ENCODE results near the gene TMEM117. TPM values are rescaled to one million over a fixed set of nuclear protein-coding genes. Genes with fewer than 3 reads are reported as not detected.
"Not testable (repeated sequence)": the region's sequence is repeated elsewhere in the genome, so short reads cannot be mapped to it uniquely, and the experiment has no call there.

Gene TMEM117
- total RNA-seq, 1 donor, result 10.8 TPM

GRCh38 chr12:44034906-44035305 lies 199.0 kb downstream of the TMEM117 start:
- no peak overlapping the region for H3K4me3 ChIP-seq (ENCODE audit: low read depth, low read length)
- no peak for DNase-seq (ENCODE audit: low read depth)
- TF ChIP-seq, protein P1, sequence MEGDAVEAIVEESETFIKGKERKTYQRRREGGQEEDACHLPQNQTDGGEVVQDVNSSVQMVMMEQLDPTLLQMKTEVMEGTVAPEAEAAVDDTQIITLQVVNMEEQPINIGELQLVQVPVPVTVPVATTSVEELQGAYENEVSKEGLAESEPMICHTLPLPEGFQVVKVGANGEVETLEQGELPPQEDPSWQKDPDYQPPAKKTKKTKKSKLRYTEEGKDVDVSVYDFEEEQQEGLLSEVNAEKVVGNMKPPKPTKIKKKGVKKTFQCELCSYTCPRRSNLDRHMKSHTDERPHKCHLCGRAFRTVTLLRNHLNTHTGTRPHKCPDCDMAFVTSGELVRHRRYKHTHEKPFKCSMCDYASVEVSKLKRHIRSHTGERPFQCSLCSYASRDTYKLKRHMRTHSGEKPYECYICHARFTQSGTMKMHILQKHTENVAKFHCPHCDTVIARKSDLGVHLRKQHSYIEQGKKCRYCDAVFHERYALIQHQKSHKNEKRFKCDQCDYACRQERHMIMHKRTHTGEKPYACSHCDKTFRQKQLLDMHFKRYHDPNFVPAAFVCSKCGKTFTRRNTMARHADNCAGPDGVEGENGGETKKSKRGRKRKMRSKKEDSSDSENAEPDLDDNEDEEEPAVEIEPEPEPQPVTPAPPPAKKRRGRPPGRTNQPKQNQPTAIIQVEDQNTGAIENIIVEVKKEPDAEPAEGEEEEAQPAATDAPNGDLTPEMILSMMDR (IDR thresholded peaks at IDR 0.05; ENCODE audit: insufficient read depth, low read depth, low read length), result no peak

DNA sequence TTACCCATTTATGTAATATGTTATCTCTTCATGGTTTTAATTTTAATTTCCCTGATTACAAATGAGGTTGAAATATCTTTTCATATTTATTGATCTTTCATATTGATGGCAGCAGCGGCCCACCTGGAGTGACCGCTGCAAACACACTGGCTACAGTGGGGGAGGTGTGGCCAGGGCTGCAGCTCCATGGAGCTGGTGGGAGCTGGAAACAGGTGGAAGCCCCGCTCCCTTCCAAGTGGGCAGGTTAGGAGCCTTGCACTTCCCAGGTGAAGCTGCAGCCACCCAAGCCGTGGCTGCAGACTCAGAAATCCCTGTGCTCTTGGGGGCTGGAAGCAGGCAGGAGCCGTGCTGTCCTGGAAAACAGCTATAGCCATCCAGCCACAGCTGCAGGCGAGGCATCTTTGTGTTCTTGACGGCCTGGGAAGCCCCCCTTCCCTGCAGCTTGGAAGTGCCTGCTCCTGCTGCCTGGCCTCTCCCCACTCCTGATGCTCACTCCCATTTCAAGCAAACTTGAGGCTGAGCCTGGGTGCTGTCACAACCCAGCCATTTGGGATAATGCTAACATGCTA lies 201.1 kb downstream of the TMEM117 start:
- H3K4me3 ChIP-seq (ENCODE audit: low read depth, low read length), result no peak overlapping the region
- no peak for DNase-seq (ENCODE audit: low read depth)
- TF ChIP-seq, protein P1 (IDR thresholded peaks at IDR 0.05; ENCODE audit: insufficient read depth, low read depth, low read length), result no peak

DNA sequence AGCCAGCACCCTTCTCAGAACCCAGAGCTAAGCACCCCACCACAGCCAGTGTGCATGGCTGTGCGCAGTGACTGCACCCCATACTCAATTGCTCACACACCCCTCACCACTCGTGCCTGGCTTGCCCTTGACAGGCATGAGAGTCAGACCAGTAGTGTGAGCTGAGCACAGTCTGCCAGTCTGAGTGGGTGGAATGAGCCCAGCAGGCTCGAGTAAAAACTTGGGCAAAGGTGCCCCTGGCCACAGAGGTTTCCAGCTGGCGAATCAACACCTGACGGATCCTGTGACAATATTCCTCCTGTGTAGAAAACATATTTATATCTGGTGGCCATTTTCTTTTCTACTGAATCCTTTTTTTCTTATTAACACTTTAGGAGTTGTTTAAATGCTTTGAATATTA lies 202.5 kb downstream of the TMEM117 start:
- TF ChIP-seq, protein P1 (IDR thresholded peaks at IDR 0.05; ENCODE audit: insufficient read depth, low read depth, low read length), result no peak
- DNase-seq (ENCODE audit: low read depth), result no peak
- no peak overlapping the region for H3K4me3 ChIP-seq (ENCODE audit: low read depth, low read length)

GRCh38 chr12:44044491-44044890 lies 208.6 kb downstream of the TMEM117 start:
- not testable (repeated sequence) for H3K4me3 ChIP-seq (ENCODE audit: low read depth, low read length); DNase-seq (ENCODE audit: low read depth)

DNA sequence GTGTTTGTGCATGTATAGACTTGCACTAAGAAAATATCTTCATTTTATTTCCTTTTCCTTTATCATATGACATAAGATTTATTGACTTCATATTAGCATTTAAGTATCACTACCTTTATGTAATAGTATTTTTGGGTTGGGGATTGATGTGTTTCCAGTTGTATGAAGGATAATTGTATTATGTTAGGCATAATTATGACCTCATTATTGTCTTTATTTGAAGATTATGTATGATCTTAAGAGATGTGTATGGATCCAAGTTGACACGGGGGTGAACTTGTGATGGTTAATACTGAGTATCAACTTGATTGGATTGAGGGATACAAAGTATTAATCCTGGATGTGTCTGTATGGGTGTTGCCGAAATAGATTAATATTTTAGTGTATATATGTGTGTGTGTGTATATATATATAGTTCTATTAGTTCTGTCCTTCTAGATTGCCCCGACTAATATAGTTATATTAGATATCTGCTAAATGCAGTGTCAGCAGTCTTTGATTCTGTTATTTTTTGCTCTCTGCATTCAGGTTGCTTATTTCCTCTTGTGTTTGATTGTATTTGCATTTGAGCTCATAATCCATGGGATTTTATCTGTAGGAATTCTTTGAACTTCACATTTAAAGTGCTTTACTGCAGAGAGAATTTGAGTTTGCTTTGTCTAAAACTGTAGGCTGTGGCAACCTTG lies 211.0 kb downstream of the TMEM117 start:
- no peak overlapping the region for H3K4me3 ChIP-seq (ENCODE audit: low read depth, low read length)
- DNase-seq (ENCODE audit: low read depth), result no peak
- TF ChIP-seq, protein P1 (IDR thresholded peaks at IDR 0.05; ENCODE audit: insufficient read depth, low read depth, low read length), result no peak

DNA sequence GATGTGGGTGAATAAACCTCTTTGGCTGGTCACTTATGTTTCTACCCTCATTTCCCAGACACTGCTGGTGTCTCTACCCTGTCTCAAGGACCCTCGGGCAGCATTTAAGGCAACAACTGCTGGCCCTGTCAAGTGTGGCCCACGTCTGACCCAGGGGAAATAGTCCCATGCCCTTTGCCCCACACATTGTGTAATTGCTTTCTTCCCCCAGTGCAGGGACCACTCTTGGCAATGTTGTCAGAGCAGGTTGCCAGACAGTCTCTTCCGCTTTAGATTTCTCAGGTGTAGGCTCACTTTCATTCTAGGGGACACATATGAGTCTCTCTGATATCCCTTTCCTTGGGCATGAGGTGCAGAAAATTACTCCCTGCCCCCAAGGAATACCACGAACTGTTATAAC lies 216.7 kb downstream of the TMEM117 start:
- DNase-seq (ENCODE audit: low read depth), result no peak
- H3K4me3 ChIP-seq (ENCODE audit: low read depth, low read length), result no peak overlapping the region
- TF ChIP-seq, protein P1 (IDR thresholded peaks at IDR 0.05; ENCODE audit: insufficient read depth, low read depth, low read length), result no peak

- TF ChIP-seq, protein P1 (IDR thresholded peaks at IDR 0.05; ENCODE audit: insufficient read depth, low read depth, low read length), result no peak
- H3K4me3 ChIP-seq (ENCODE audit: low read depth, low read length), result no peak overlapping the region
- DNase-seq (ENCODE audit: low read depth), result no peak
Observed at GRCh38 chr12:44053549-44054127, 217.8 kb downstream of the TMEM117 start.

All from fibroblast of villous mesenchyme (primary cell).